ENCODE measurements around the gene SLC2A6. TPM values are rescaled to one million over a fixed set of nuclear protein-coding genes. Genes with fewer than 3 reads are reported as not detected.

Gene SLC2A6
- total RNA-seq, 1 donor from 2014 or later = 2.6 TPM

GRCh38 chr9:133516961-133517350 lies 38.1 kb upstream of the SLC2A6 start:
- TF ChIP-seq CTCF (IDR thresholded peaks at IDR 0.05; ENCODE audit: insufficient read depth, low read length, severe bottlenecking) = no peak
- Histone ChIP-seq H3K4me3 (ENCODE audit: low read depth, low read length) (no peak overlapping the region), H3K27me3 (ENCODE audit: control insufficient read depth, insufficient read depth, low read length) (peaks cover 3% of the 10 kb centered on the region), H3K36me3 (ENCODE audit: control insufficient read depth, insufficient read depth, low read length) (no peaks in the 10 kb centered on the region)
- FAIRE-seq (no peak), DNase-seq (ENCODE audit: low read depth) (no peak)

GRCh38 chr9:133516256-133516960 lies 37.5 kb upstream of the SLC2A6 start:
- Histone ChIP-seq H3K36me3 (ENCODE audit: control insufficient read depth, insufficient read depth, low read length) (no peaks in the 10 kb centered on the region), H3K4me3 (ENCODE audit: low read depth, low read length) (no peak overlapping the region), H3K27me3 (ENCODE audit: control insufficient read depth, insufficient read depth, low read length) (peaks cover 1% of the 10 kb centered on the region)
- DNase-seq (ENCODE audit: low read depth) = no peak
- no peak for TF ChIP-seq CTCF (IDR thresholded peaks at IDR 0.05; ENCODE audit: insufficient read depth, low read length, severe bottlenecking)
- no peak for FAIRE-seq

- no peak for TF ChIP-seq CTCF (IDR thresholded peaks at IDR 0.05; ENCODE audit: insufficient read depth, low read length, severe bottlenecking)
- H3K36me3 ChIP-seq (ENCODE audit: control insufficient read depth, insufficient read depth, low read length) = no peaks in the 10 kb centered on the region
- FAIRE-seq = no peak
- no peak overlapping the region for H3K4me3 ChIP-seq (ENCODE audit: low read depth, low read length)
- DNase-seq (ENCODE audit: low read depth) = no peak
- H3K27me3 ChIP-seq (ENCODE audit: control insufficient read depth, insufficient read depth, low read length) = no peaks in the 10 kb centered on the region
Observed at GRCh38 chr9:133515615-133516255, 36.8 kb upstream of the SLC2A6 start.

- no peak for FAIRE-seq
- H3K27me3 ChIP-seq (ENCODE audit: control insufficient read depth, insufficient read depth, low read length) = no peaks in the 10 kb centered on the region
- no peak for DNase-seq (ENCODE audit: low read depth)
- no peak for TF ChIP-seq CTCF (IDR thresholded peaks at IDR 0.05; ENCODE audit: insufficient read depth, low read length, severe bottlenecking)
- H3K4me3 ChIP-seq (ENCODE audit: low read depth, low read length) = no peak overlapping the region
- no peaks in the 10 kb centered on the region for H3K36me3 ChIP-seq (ENCODE audit: control insufficient read depth, insufficient read depth, low read length)
Observed at GRCh38 chr9:133515240-133515610, 36.3 kb upstream of the SLC2A6 start.

- Histone ChIP-seq H3K27me3 (ENCODE audit: control insufficient read depth, insufficient read depth, low read length) (no peaks in the 10 kb centered on the region), H3K36me3 (ENCODE audit: control insufficient read depth, insufficient read depth, low read length) (no peaks in the 10 kb centered on the region), H3K4me3 (ENCODE audit: low read depth, low read length) (no peak overlapping the region)
- no peak for TF ChIP-seq CTCF (IDR thresholded peaks at IDR 0.05; ENCODE audit: insufficient read depth, low read length, severe bottlenecking)
- FAIRE-seq (no peak), DNase-seq (ENCODE audit: low read depth) (no peak)
Observed at GRCh38 chr9:133514460-133515239, 35.8 kb upstream of the SLC2A6 start.
